Endothelial cell of umbilical vein (primary cell): ENCODE measurements around the gene FILIP1. TPM values are rescaled to one million over a fixed set of nuclear protein-coding genes. Genes with fewer than 3 reads are reported as not detected.

ENCODE experiments used
- BruUV-seq: library from RNA; stranded (reverse); fragments of 400-500 nt; replicated peaks from 2 replicates; lab custom pipeline; 2021; lab: Mats Ljungman, UMichigan
- CTCF ChIA-PET: fragments of 300-600, 350-600 bp; sonication (Branson Sonifier 250); formaldehyde crosslinking; loops from one replicate; lab custom pipeline; 2021; ENCODE audit warnings: antibody characterized with exemption, inconsistent platforms; lab: Charles Lee
- POLR2A ChIA-PET: fragments of 300-600, 350-600 bp; sonication (Branson Sonifier 250); formaldehyde crosslinking; loops from one replicate; lab custom pipeline; 2021; ENCODE audit warnings: antibody characterized with exemption, inconsistent platforms; lab: Charles Lee
- DNase-seq: peaks from one replicate; pipeline ENCODE4 v3.0.0-alpha.2; 2011; ENCODE audit warnings: low read depth, low spot score
- FAIRE-seq: peaks from 2 replicates; lab custom pipeline; 2011; peaks lifted over from hg19 to GRCh38; lab: Jason Lieb, UNC
- H2AFZ ChIP-seq: 2 replicates; pipeline ENCODE4 v1.6.0; 2012; ENCODE audit warnings: low read depth, low read length, control low read depth, inconsistent platforms
- H3K27ac ChIP-seq: 2 replicates; pipeline ENCODE4 v1.5.1; 2011; ENCODE audit warnings: low read depth, mild to moderate bottlenecking, control low read depth, low read length, moderate library complexity; ENCODE audit not compliant: insufficient read depth
- H3K27me3 ChIP-seq, 2 experiments: 2 replicates each; pipeline versions ENCODE4 v1.6.0 to v1.6.1; 2011; ENCODE audit warnings: low read length in 2 of 2, mixed read lengths in 1 of 2; ENCODE audit not compliant: control insufficient read depth in 2 of 2, insufficient read depth in 2 of 2
- H3K36me3 ChIP-seq, 2 experiments: 2 replicates in 1 of 2; 3 replicates in 1 of 2; pipeline ENCODE4 v1.5.1; 2011; ENCODE audit warnings: low read length in 2 of 2, mild to moderate bottlenecking in 1 of 2, moderate library complexity in 1 of 2; ENCODE audit not compliant: control insufficient read depth in 2 of 2, insufficient read depth in 2 of 2; ENCODE audit errors: extremely low read depth in 1 of 2
- H3K4me1 ChIP-seq: 3 replicates; pipeline ENCODE4 v1.5.1; 2011; ENCODE audit warnings: mild to moderate bottlenecking, low read length; ENCODE audit not compliant: control insufficient read depth, insufficient read depth; ENCODE audit errors: extremely low read depth
- H3K4me2 ChIP-seq: 2 replicates; pipeline ENCODE4 v1.6.1; 2011; ENCODE audit warnings: low read length, control low read depth, mixed read lengths; ENCODE audit not compliant: insufficient read depth
- H3K4me3 ChIP-seq, 3 experiments: fragments of 200-600 bp in 1 of 3; sonication (generic), shearing (Covaris generic) in 1 of 3; replicated peaks in 1 of 3; 2 replicates each; pipeline ENCODE4 v1.5.1; 2011 to 2016; ENCODE audit warnings: control low read depth in 3 of 3, low read length in 3 of 3, mild to moderate bottlenecking in 2 of 3, inconsistent platforms in 1 of 3, low read depth in 1 of 3, moderate library complexity in 1 of 3; ENCODE audit not compliant: insufficient read depth in 1 of 3
- H3K79me2 ChIP-seq: 2 replicates; pipeline ENCODE4 v1.6.0; 2012; ENCODE audit warnings: low read length, inconsistent platforms; ENCODE audit not compliant: control insufficient read depth, insufficient read depth
- H3K9ac ChIP-seq: replicated peaks from 2 replicates; pipeline ENCODE3; 2011; ENCODE audit warnings: low read length, control low read depth; ENCODE audit not compliant: insufficient read depth; ENCODE audit errors: extremely low read depth
- H3K9me1 ChIP-seq: replicated peaks from 3 replicates; pipeline ENCODE4 v1.6.0; 2011; ENCODE audit warnings: mild to moderate bottlenecking, low read length; ENCODE audit not compliant: control insufficient read depth, insufficient read depth; ENCODE audit errors: extremely low read depth
- H3K9me3 ChIP-seq: replicated peaks from 2 replicates; pipeline ENCODE4 v1.5.1; 2012; ENCODE audit warnings: low read length, inconsistent platforms; ENCODE audit not compliant: control insufficient read depth, insufficient read depth
- H4K20me1 ChIP-seq: replicated peaks from 2 replicates; pipeline ENCODE3; 2011; ENCODE audit warnings: mild to moderate bottlenecking, low read length; ENCODE audit not compliant: control insufficient read depth, insufficient read depth; ENCODE audit errors: extremely low read depth
- EZH2 ChIP-seq: IDR thresholded peaks from 2 replicates; pipeline ENCODE4 v1.6.1; 2012; ENCODE audit warnings: borderline replicate concordance, low read depth, mild to moderate bottlenecking, moderate library complexity, low read length, inconsistent platforms; ENCODE audit not compliant: severe bottlenecking
- FOS ChIP-seq: IDR thresholded peaks from 2 replicates; pipeline ENCODE4 v1.6.1; 2011; ENCODE audit warnings: mild to moderate bottlenecking, low read length, moderate library complexity, borderline replicate concordance; ENCODE audit not compliant: insufficient read depth
- GATA2 ChIP-seq: IDR thresholded peaks from 2 replicates; pipeline ENCODE4 v1.7.0; 2011; ENCODE audit warnings: low read depth, mild to moderate bottlenecking, moderate library complexity, mixed read lengths, low read length; ENCODE audit not compliant: insufficient read length, insufficient read depth
- JUN ChIP-seq: IDR thresholded peaks from 2 replicates; pipeline ENCODE4 v1.6.1; 2011; ENCODE audit warnings: borderline replicate concordance, low read depth; ENCODE audit not compliant: insufficient read length, insufficient read depth
- MYC ChIP-seq: IDR thresholded peaks from one replicate; pipeline ENCODE4 v1.6.1; 2011; ENCODE audit warnings: mild to moderate bottlenecking, low read depth, low read length
- POLR2A ChIP-seq: IDR thresholded peaks from 2 replicates; pipeline ENCODE4 v1.6.1; 2012; ENCODE audit warnings: low read depth, mild to moderate bottlenecking, control low read depth, low read length
- POLR2AphosphoS5 ChIP-seq: IDR thresholded peaks from 2 replicates; pipeline ENCODE4 v1.6.1; 2012; ENCODE audit warnings: low read depth, mild to moderate bottlenecking, control low read depth, low read length, moderate library complexity; ENCODE audit not compliant: insufficient read depth
- dilution Hi-C: fragments of 300-500 bp; cut with MboI; formaldehyde crosslinking; loops from one replicate; pipeline ENCODE4 v1.15.0; 2019; ENCODE audit warnings: low sequenced_read_pairs; ENCODE audit not compliant: extremely low pct_ligation_motif_present
- intact Hi-C: fragments of 100-400 bp; cut with micrococcal nuclease; formaldehyde crosslinking; loops from one replicate; pipeline ENCODE4 v1.10.0; 2022
- polyA plus RNA-seq, 4 experiments: library from polyadenylated mRNA; depleted of rRNA in 3 of 4; stranded (reverse) in 3 of 4; unstranded in 1 of 4; fragments of >200 nt; gene quantifications; 2 replicates each; pipeline versions ENCODE4 v1.2.1 to v1.2.3, GENCODE V29; 2011 to 2012; ENCODE audit warnings: missing spikeins in 1 of 4
- total RNA-seq: library from RNA; stranded (reverse); gene quantifications from 2 replicates; pipeline ENCODE4 v1.2.3, GENCODE V29; 2021
- TF ChIP-seq, protein P1 (sequence below): IDR thresholded peaks from 2 replicates; pipeline ENCODE4 v1.6.1; 2011; ENCODE audit not compliant: insufficient read depth, insufficient read length
- TF ChIP-seq, protein P2 (sequence below), 2 donors: IDR thresholded peaks; 1 replicate in 1 of 2; 2 replicates in 1 of 2; pipeline ENCODE4 v1.5.1; 2011; ENCODE audit warnings: low read length in 2 of 2, mild to moderate bottlenecking in 2 of 2, moderate library complexity in 2 of 2, control low read depth in 1 of 2, inconsistent platforms in 1 of 2, low read depth in 1 of 2; ENCODE audit not compliant: insufficient read depth in 1 of 2; ENCODE audit errors: extremely low read depth in 1 of 2

Gene FILIP1
- total and polyA plus RNA-seq, 2 donors (not counting 3 experiments of a cell fraction or from before 2014, with no cell fraction given): 2.8 to 13.7 TPM

DNA sequence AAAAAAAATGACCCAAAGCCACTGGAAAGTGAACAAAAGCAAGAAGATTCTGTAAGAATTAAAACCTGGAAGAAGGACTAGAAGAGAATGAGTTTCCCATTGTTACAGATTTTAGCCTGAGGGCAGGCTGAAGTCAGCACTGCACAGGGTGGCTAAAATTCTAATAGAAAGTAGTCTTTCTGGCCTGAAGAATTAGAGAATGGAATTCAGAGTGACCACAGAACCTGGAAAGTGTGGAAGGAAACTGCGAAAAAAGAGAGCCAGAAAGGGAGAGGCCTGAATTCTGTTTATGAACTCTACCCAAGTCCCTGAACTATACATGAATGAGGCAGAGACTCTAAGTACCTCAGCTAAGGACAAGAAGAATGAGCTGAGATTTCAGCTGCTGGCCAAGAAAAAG lies 38.9 kb upstream of the FILIP1 start:
- H3K36me3 ChIP-seq: no peaks in the 10 kb centered on the region
- no peak for TF ChIP-seq JUN
- no peak for TF ChIP-seq FOS
- TF ChIP-seq, protein P1, sequence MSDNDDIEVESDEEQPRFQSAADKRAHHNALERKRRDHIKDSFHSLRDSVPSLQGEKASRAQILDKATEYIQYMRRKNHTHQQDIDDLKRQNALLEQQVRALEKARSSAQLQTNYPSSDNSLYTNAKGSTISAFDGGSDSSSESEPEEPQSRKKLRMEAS: no peak
- no peak for TF ChIP-seq GATA2
- no peak for TF ChIP-seq MYC
- TF ChIP-seq, protein P2, sequence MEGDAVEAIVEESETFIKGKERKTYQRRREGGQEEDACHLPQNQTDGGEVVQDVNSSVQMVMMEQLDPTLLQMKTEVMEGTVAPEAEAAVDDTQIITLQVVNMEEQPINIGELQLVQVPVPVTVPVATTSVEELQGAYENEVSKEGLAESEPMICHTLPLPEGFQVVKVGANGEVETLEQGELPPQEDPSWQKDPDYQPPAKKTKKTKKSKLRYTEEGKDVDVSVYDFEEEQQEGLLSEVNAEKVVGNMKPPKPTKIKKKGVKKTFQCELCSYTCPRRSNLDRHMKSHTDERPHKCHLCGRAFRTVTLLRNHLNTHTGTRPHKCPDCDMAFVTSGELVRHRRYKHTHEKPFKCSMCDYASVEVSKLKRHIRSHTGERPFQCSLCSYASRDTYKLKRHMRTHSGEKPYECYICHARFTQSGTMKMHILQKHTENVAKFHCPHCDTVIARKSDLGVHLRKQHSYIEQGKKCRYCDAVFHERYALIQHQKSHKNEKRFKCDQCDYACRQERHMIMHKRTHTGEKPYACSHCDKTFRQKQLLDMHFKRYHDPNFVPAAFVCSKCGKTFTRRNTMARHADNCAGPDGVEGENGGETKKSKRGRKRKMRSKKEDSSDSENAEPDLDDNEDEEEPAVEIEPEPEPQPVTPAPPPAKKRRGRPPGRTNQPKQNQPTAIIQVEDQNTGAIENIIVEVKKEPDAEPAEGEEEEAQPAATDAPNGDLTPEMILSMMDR (IDR thresholded peaks at IDR 0.05; ENCODE audit: extremely low read depth in 1 of 2, insufficient read depth in 1 of 2, low read depth in 1 of 2, low read length in 2 of 2): no peak
- no peak for TF ChIP-seq EZH2
- TF ChIP-seq POLR2A: no peak
- no peak for TF ChIP-seq POLR2AphosphoS5
- dilution Hi-C loops (loop anchor here (25.0 kb wide), 1 partner anchor 220 kb away; no protein-coding TSS in a partner anchor), intact Hi-C loops (no loop called here)
- no peaks in the 10 kb centered on the region for H4K20me1 ChIP-seq
- FAIRE-seq: no peak
- BruUV-seq: no TSS peak
- no peaks in the 10 kb centered on the region for H3K9me3 ChIP-seq
- no peak for DNase-seq
- ChIA-PET CTCF (no interaction called here), POLR2A (no interaction called here)
- H3K4me1 ChIP-seq: no peaks in the 10 kb centered on the region
- no peaks in the 10 kb centered on the region for H3K9me1 ChIP-seq
- H3K9ac ChIP-seq: no peak overlapping the region
- H3K27me3 ChIP-seq: peaks cover 2 to 3% of the 10 kb centered on the region in 2 experiments
- no peaks in the 10 kb centered on the region for H3K79me2 ChIP-seq
- H2AFZ ChIP-seq: no peak overlapping the region
- H3K4me2 ChIP-seq: no peak overlapping the region
- H3K27ac ChIP-seq: no peak overlapping the region
- no peak overlapping the region for H3K4me3 ChIP-seq
